Stimulated activated CD4-positive, alpha-beta T cell treated with anti-CD3 and anti-CD28 coated beads, TNF-alpha, amount 100 ng/mL, for 4 hours (primary cell): ENCODE data around the gene TNKS1BP1.
A peak's percentile ranks its signal among the peaks of the same experiment; 100 is the strongest.

ENCODE experiments used
- DNase-seq, 3 experiments: peaks; one replicate each; pipeline ENCODE4 v3.0.0-alpha.2; 2020; ENCODE audit warnings: low read depth in 3 of 3

Gene TNKS1BP1

DNA sequence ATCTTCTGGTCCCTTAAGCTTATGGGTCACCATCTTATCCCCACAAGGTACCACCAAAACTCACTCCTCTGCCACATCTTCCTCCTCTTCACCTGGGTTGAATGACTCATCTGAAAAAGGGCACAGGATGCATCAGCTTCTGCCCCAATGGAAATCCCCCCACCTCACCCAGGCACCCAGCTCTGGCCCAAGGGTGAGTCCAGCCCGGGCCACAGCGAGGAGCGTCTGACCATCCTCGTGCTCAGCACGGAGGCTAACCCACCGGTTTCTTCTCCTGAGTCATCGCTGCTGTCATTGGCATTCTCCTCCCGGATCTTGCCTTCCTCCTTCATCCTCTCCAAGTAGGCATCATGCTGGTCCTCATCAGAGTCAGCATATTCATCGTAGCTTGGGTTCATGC, 5.3 kb upstream of the TNKS1BP1 start:
- no peak for DNase-seq

DNA sequence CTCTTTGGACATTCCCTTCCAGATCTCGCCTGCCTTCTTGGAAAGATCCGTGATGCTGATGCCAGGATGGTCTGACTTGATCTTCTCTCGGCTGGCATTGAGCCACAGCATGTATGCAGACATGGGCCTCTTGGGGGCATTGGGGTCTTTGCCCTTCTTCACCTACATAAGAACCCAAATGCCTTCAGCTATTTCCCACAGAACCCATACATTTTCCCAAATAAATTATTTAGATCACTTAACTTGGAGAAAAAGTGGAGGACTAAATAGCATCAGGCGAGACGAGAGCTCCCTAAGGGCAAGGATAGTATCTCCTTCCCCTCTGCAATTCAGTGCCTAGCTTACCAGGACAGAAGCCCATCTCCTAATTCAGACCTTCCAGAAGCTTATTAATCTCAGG, 3.0 kb upstream of the TNKS1BP1 start:
- no peak for DNase-seq

DNA sequence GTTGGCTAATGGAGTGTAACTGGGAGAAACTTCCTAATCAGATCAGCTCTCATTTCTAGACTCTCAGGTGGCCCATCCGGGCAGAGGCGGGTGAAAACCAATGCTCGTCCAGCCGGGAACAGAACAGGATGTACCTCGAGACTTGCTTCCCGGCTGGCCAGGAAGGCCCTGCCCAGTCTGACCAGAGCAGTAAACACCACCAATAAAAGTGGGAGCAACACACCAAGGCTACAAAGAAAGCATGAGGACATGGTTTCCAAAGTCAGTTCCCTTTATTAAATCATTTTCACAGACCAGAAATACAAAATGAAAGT, 940 bp upstream of the TNKS1BP1 start:
- DNase-seq = peak in 1 of 3 experiments; percentile 18

DNA sequence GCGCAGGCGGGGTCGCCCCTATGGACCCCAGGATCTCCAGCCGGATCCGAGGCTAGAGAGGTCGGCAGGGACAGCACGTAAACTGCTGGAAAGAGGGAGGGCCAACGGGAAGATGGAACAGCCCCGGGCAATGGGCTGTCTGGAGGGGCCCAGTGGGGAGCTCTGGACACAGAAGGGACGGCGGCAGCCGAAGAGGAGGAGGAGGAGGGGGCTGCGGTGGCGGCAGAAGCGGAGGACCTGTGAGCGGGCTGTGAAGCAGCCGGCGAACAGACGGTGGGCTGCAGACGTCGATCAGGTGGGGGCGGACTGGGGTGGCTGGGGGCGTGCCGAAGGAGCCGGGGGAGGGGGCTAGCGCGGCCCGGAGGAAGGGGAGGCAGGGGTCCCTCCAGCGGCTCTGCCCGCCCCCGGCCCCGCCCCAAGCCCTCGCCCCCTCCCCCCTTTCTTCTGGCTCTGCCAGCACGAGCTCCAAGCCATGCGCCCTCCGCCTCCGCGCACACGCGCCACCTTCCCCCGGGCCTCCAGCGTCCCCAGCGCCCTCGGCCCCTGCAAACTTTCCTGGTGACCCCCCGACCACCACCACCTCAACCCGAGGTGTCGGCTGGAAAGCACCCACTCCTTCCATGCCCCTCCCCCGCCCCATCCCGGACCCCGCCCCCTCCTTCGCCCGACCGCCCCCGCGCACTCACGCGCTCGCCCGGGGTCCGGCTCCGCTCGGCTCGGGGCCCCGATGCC, 432 bp downstream of the TNKS1BP1 start:
- DNase-seq = no peak

DNA sequence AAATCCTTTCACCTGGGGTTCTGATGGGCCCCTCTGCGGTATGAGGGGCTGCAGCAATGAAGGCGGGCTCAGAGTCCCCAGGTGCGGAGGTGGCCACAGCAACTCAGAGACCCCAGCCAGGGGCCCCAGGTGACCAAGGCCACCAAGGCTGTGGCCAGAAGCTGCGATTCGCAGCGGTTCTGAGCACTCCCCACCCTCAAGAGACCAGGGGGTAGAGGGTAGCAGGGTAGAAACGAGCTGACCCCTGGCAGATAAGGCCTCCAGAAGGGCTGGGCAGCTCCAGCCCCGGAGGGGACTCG, 948 bp downstream of the TNKS1BP1 start:
- no peak for DNase-seq

DNA sequence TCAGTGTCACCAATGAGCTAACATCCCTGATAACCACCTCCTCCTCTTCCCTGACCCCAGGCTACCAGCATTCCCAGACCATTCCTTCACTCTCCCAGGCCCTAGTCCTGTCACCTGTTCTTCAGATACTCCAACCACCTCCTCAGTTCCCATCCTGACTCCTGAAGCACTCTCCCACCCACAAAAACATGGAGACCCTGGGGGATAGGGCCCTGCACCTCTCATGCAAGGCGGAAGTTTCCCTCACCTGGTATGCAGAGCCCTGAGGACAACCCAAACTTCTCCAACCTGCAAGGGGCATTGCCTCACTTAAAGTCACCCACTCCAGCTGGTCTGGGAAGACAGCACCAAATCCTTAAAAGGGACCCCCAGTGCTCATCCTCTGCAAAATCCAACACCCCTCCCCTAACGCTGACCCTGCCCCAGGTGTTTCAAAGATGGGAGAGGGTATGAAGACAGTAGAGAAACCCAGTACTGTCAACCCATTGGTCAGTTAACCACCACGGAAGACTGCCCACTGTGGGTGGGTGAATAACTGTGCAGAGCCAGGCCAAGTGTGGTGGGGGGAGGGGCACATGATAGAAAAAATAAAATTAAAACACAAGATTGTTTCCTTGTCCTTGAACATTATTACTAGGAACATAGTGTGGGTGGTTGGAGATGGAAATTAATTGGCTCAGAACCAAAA, 1.4 kb downstream of the TNKS1BP1 start:
- no peak for DNase-seq

DNA sequence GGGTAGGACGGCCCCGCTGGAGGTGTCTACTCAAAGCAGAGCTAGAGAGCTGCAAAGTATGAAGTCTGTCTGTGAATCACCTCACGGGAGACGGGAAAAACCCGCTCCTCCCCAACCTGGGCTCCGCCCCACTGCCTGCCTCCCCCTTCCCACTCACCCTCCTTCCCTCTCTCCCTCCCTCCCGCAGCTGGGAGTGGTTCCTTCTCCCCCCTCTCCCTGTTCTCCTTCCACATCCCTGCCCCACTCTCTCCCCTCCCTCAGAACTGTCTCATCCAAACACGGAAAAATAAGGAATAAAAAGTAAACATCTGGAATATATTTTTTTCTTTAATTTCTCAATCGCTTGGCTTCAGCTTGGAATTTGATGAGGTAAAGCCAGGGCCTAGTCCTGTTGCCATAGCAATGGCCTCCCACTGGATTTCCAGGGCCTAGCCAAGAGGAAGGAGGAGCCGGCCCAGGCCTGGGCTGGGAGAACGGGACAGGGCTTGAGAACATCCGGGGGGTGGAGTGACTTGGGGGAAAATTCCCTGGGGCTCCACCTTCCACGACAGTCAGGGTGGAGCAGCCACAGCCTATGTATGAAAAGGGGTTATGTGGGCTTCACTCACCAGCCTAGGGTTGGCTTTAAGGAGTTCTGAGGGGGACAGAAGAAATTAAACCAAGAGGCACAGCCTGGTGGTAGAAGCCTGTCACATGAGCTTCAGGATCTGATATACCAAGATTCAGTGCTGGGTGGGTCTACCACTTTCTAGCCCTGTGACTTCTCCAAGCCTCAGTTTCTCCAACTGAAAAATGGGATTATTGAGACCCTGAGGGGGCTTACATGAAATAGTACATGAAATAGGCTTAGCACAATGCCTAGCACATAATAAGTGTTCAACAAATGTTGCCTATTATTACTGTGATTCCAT, 2.2 kb downstream of the TNKS1BP1 start:
- DNase-seq = no peak

DNA sequence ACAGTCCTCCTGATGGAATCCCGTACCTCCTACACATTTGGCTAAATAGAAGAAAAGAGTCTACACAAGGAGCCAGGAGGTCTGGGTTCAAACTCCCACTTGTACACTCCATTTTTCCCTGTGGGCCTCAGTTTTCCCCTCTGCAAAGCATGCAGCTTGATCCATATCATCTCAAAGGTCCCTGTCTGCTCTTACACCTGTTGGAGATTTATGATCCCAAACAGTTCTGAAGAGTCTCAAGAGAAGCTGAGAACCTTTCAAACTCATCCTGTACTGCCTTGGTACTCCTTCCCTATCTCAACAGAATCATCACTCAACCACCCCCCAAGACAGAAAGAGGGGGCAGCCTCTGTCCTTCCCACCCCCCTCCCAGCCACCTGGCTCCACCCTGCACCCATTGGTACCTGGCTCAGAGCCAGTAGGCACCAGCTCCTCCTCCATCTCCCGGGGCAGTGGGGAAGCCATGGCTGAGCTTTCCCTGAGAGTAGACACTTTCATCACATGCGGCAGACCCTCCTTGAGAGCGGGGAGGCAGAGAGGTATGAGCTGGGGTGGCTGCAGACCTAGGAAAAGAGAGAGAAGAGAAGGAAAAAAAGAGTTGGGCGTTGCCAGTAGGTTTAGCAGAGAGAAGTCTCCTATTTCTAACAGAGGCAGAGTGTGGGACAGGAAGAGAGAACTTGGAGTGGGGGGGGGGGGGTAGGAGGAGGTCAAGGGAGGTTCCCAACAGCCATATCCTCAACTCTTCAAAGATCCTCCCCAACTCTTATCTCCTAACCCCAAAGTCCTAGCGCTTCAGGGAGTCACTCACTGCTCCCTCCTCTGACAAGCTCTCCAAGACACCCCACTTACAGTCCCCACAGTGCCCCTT, 3.1 kb downstream of the TNKS1BP1 start:
- no peak for DNase-seq

DNA sequence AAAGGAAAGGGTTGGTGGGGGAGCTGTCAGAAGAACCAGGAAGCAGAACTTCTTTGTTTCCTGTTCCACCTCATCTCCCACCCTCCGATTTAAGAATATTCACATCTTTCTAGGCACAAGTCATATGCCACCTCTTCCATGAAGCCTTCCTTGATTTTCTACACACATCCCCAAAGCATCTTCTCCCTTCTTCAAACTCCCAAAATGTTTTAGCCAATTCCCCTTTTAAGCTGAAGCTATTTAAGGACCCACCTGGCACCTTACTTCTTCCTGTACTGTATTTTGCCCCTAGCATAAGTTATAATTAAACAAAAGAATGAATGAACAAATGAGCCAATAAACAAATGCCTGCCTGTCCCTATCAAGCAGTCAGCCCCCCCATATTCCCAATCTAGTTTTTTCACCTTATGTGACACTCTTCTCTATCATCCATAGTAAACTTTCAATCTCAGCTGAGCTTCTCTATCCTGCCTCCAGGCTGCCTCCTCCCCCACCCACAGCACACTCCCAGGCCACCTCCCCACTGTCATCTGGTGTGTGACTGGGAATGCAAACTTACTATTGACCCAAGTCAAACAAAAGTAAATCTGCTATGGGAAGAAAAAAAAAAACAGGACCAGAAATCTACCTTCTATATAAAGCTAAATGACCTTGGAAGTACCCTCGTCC, 3.9 kb downstream of the TNKS1BP1 start:
- DNase-seq = no peak

DNA sequence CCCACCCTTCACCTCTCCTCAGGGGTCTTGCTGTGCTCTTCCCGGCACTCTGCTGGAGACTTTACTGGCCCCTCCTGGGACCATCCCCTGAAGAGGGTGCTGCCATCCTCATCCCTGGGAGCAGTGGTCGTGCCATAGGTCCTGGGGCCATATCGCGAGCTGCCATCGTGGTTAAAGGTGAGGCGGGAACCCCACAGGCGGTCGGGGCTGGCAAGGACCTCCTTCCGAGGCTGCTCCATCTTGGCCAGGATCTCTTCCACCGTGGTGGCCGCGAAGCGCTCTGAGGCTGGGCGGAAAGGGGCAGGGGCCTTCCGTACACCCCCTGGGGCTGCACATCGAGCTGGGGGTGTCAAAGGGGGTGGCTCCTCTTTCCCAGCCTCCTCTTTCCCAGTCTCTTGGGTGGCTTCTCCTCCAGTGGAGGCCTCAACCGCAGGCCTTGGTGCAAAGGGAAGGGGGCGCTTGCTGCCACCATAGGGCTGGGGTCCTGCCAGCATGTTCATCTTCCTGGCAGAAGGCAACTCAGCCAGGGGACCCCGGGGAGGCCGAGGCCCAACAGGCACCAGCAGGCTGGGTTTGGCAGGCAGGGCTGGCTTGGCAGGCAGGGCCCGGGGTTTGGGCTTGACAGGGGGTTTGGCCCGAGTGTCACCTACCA, 4.6 kb downstream of the TNKS1BP1 start:
- DNase-seq = no peak

DNA sequence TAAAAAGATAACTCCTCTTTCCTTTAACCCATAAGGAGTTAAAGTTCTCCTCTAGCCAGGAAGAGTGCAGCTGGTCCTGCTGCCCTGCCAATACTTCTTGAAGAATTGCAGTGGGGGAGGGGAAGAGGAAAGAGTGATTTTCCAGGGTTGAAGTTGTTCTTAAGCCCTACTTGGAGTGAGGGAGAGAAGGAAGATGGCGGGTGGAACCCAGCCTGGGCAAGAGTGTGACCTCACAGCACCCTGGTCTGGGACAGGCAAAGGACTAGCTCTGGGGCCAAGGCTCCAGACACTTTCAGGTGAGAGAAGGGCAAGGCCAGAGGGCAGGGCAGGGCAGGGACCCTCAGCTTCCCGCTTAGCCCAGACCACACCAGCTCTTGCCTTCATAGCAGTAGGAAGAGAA, 6.6 kb downstream of the TNKS1BP1 start:
- DNase-seq = no peak

DNA sequence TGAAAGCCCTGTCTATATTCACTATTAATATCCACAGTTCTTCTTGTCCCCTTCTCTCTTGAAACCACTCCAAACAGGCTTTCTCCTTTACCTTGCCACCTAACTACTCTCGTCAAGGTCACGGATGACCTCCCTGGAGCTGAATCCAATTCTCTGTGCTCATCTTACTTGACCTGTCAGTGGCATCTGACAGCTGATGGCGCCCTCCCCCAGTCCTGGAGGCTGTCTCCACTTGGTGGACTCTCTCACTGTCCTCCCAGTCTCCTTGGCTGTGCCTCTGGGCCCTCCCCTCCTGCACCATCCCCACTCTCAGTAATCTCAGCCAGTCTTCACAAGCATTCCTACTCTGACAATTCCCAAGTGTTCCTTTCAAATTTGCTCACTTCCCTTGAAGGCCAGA, 8.7 kb downstream of the TNKS1BP1 start:
- no peak for DNase-seq

DNA sequence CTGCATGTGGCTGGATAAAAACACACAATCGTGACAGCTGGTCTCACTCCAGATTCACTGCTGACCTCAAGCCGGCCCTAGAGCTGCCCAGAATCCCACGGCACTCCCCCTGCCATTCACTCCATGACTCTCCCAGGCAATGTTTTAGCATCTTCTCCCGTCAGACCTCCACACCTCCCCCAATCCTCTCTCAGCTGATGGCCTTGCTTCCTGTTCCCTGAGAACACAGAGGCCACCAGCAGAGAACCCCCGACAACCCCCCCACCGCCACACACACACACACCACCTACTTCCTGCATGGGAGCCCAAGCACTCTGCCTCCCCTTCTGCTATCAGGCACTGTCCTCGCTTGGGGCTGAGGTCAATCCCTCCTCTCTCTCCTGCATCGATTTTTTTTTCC, 9.3 kb downstream of the TNKS1BP1 start:
- DNase-seq = no peak

DNA sequence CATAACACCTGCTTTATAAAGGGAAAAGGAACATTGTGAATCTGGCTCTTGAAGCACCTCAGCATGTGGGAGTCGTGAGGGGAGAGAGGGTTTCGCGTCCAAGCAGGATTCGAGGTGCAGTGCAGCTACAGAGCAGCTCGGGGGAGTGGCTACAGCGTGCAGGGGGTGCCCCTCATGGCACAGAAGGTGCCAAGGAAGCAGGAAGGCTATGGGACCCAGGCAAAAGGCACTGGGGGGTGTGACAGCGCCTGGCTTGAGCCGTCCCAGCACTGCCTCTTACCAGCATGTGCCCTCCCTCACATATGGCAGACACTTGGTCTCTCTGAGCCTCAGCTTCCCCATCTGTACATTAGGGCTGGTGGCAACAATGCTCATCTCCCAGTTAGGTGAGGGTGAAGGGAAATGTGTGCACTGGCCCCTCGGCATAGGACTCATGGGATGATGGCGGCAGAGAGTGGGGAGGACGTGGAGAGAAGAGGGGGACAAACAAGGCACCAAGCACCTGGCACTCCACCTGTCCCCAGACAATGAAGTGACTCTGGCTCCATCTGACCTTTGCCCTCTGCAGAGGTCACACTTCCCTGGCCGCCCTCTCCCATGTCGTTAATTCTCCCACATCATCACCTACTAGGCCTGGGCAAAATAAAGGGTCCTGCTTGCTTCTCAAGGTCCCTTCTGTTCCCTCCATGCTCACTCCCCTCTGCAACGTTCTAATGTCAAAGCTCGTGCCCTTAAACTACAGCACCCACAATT, 10.4 kb downstream of the TNKS1BP1 start:
- no peak for DNase-seq

DNA sequence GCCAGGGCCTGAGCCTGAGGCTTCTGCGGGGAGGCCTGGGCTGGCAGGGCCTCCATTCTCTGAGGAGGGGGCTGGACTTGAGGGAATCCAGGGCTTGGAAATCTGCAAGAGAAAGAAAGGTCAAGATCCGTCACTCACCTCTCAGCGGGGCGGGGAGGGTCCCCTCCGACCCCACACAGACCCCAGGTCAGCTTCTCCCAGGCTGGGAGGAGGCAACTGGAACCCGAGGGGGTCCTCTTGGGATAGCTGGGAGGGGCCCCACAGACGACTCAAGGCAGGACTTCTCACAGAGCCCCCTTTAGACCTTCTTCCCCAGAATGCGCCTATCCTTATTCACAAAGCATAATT, 11.0 kb downstream of the TNKS1BP1 start:
- DNase-seq = no peak

DNA sequence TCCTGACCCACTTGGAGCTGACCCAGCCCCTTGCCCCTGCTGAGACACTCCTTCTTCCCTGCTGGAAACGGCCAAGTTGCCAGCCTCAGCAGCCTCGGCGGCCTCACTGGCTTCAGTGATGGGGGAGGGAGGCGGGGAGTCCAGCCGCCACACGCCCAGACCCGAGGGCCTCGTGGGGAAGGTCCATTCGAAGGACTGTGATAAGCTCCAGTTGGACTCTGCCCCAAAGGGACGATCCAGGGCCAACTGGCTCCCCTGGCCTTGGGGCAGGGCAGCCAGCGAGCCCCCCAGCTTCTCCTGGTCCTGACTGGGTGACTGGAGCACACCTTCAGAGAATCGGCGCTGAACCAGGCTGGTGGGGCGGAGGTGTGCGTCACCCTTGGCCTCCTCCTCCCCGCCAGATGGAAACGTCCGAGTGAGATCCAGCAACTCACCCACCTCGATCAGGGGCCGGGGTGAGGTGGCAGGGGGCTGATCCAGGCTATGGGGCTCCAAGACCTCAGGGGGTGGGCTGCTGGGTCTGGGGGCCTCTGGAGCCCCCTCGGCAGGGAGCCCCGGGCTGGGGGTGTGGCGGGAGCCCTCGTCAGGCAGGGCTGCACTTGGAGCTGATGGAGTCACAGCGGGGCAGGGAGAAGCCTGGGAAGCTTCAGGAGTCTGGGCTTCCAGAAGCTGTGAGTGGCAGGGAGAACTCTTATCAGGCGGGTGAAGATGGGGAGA, 11.5 kb downstream of the TNKS1BP1 start:
- DNase-seq = no peak

DNA sequence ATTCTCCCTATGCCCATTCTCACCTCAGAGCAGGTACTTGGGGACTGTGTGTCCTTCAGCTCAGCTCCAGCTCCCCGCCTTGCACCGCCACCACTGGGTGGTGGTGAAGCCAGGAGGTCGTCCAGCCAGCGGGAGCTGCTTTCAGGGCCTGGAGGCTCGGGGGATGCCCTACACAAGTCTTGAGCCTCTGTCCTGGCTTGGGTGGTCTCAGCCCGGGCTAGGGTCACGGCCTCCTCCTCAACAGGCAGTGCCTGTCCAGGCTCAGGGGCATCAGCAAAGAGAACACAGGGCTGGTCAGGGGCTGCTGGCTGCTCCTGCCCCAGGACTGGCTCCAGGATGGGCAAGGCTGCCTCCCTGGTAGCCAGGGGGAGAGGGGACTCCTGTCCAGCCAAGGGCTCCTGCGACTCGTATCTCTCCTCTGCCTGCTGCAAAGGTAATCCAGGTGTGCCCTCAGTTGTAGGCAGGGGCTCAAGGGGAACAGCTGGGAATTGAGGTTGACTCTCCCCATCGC, 12.2 kb downstream of the TNKS1BP1 start:
- DNase-seq = no peak

DNA sequence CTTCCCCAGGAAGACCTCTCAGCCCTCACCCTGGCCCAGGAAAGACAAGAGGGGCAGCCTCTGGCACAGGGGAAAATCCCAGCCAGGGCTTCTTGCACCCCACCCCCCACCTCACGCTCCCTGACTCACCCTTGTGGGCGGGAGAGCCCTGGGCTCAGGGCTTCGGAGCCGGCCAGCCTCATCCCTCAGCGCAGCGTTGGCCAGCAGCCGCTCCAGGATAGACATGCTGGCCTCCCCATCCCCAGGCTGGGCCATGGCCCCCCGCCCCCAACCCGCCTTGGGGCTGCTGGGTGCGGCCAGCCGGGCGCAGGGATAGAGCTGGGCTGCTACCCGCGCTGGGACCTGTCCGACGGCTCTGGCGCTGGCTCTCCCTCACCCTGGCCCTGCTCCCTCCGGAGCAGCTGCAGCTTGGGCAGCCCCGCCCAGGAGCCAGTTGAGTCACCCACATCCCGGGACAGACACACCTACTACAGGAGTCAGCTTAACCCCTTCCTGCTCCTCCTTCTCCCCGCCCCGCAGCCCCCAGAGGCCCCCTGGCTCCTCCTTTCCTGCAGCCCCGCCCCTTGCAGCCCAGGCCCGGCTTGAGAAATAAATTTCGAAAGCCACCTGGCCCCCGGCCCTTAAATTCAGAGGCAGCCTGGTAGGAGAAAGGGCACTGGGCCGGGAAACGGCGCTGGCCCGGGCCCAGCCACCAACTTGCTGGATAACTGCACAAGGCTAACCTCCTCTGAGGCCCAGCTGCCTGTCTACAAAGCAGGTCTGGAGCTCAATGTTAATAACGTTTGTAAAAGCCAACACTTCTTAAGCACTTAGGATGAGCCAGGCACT, 13.4 kb downstream of the TNKS1BP1 start:
- peak in 2 of 3 experiments; percentile 33 to 36 for DNase-seq
